ENCODE results near the gene SRRM3.
A peak's percentile ranks its signal among the peaks of the same experiment; 100 is the strongest.
"Not testable (repeated sequence)": the region's sequence is repeated elsewhere in the genome, so short reads cannot be mapped to it uniquely, and the experiment has no call there.

SRRM3 gene

GRCh38 chr7:76267107-76267893 lies 65.6 kb downstream of the SRRM3 start:
- DNase-seq: peak; percentile 51

- DNase-seq: no peak
These were observed 66.1 kb downstream of the SRRM3 start for GRCh38 chr7:76267894-76268183.

GRCh38 chr7:76268376-76268775 lies 66.7 kb downstream of the SRRM3 start:
- no peak for DNase-seq

GRCh38 chr7:76269895-76270294 lies 68.2 kb downstream of the SRRM3 start:
- DNase-seq: no peak

- DNase-seq: not testable (repeated sequence)
These were observed 69.7 kb downstream of the SRRM3 start for GRCh38 chr7:76271384-76271783.

GRCh38 chr7:76272142-76272541 lies 70.4 kb downstream of the SRRM3 start:
- no peak for DNase-seq

GRCh38 chr7:76272851-76273497 lies 71.3 kb downstream of the SRRM3 start:
- peak; percentile 78 for DNase-seq

- no peak for DNase-seq
These were observed 71.8 kb downstream of the SRRM3 start for GRCh38 chr7:76273503-76273902.

- peak; percentile 63 for DNase-seq
These were observed 76.8 kb downstream of the SRRM3 start for GRCh38 chr7:76278540-76278939.

GRCh38 chr7:76280408-76280807 lies 78.7 kb downstream of the SRRM3 start:
- DNase-seq: peak; percentile 54

- peak; percentile 55 for DNase-seq
These were observed 79.5 kb downstream of the SRRM3 start for GRCh38 chr7:76281006-76281705.

- no peak for DNase-seq
These were observed 80.1 kb downstream of the SRRM3 start for GRCh38 chr7:76281706-76282343.

- DNase-seq: peak; percentile 40
These were observed 80.9 kb downstream of the SRRM3 start for GRCh38 chr7:76282344-76283253.

- no peak for DNase-seq
These were observed 81.8 kb downstream of the SRRM3 start for GRCh38 chr7:76283254-76284159.

- DNase-seq: no peak
These were observed 84.1 kb downstream of the SRRM3 start for GRCh38 chr7:76285604-76286374.

GRCh38 chr7:76286842-76287403 lies 85.2 kb downstream of the SRRM3 start:
- no peak for DNase-seq

- not testable (repeated sequence) for DNase-seq
These were observed 89.2 kb downstream of the SRRM3 start for GRCh38 chr7:76290847-76291350.

GRCh38 chr7:76291351-76292212 lies 89.9 kb downstream of the SRRM3 start:
- DNase-seq: peak; percentile 85

- DNase-seq: peak; percentile 54
These were observed 90.5 kb downstream of the SRRM3 start for GRCh38 chr7:76292213-76292573.
